ENCODE results near the gene DLG2. TPM values are rescaled to one million over a fixed set of nuclear protein-coding genes. Genes with fewer than 3 reads are reported as not detected.
"Not testable (repeated sequence)": the region's sequence is repeated elsewhere in the genome, so short reads cannot be mapped to it uniquely, and the experiment has no call there.

Gene DLG2
- total RNA-seq, 1 donor from 2014 or later, result 0.40 TPM

GRCh38 chr11:85028329-85029101 is 598.6 kb downstream of the DLG2 start:
- no peak for DNase-seq (ENCODE audit: low read depth in 2 of 2)

GRCh38 chr11:85027346-85027745 is 599.8 kb downstream of the DLG2 start:
- DNase-seq (ENCODE audit: low read depth in 2 of 2), result no peak

GRCh38 chr11:85021058-85021457 is 606.1 kb downstream of the DLG2 start:
- no peak for DNase-seq (ENCODE audit: low read depth in 2 of 2)

- DNase-seq (ENCODE audit: low read depth in 2 of 2), result no peak
Observed at GRCh38 chr11:84993386-84993785, 633.8 kb downstream of the DLG2 start.

GRCh38 chr11:84990141-84990540 is 637.0 kb downstream of the DLG2 start:
- no peak for DNase-seq (ENCODE audit: low read depth in 2 of 2)

- DNase-seq (ENCODE audit: low read depth in 2 of 2), result not testable (repeated sequence)
Observed at GRCh38 chr11:84987686-84988187, 639.4 kb downstream of the DLG2 start.

GRCh38 chr11:84981301-84981700 is 645.8 kb downstream of the DLG2 start:
- no peak for DNase-seq (ENCODE audit: low read depth in 2 of 2)

GRCh38 chr11:84969103-84969502 is 658.0 kb downstream of the DLG2 start:
- no peak for DNase-seq (ENCODE audit: low read depth in 2 of 2)

GRCh38 chr11:84965484-84965883 is 661.7 kb downstream of the DLG2 start:
- no peak for DNase-seq (ENCODE audit: low read depth in 2 of 2)

- DNase-seq (ENCODE audit: low read depth in 2 of 2), result no peak
Observed at GRCh38 chr11:84963240-84963639, 663.9 kb downstream of the DLG2 start.

- no peak for DNase-seq (ENCODE audit: low read depth in 2 of 2)
Observed at GRCh38 chr11:84962018-84962417, 665.1 kb downstream of the DLG2 start.

GRCh38 chr11:84958295-84958694 is 668.8 kb downstream of the DLG2 start:
- no peak for DNase-seq (ENCODE audit: low read depth in 2 of 2)

GRCh38 chr11:84950569-84951270 is 676.4 kb downstream of the DLG2 start:
- no peak for DNase-seq (ENCODE audit: low read depth in 2 of 2)

- DNase-seq (ENCODE audit: low read depth in 2 of 2), result no peak
Observed at GRCh38 chr11:84947970-84948580, 679.1 kb downstream of the DLG2 start.

- DNase-seq (ENCODE audit: low read depth in 2 of 2), result no peak
Observed at GRCh38 chr11:84947070-84947469, 680.1 kb downstream of the DLG2 start.

- DNase-seq (ENCODE audit: low read depth in 2 of 2), result no peak
Observed at GRCh38 chr11:84930863-84931262, 696.3 kb downstream of the DLG2 start.

- DNase-seq (ENCODE audit: low read depth in 2 of 2), result no peak
Observed at GRCh38 chr11:84929738-84930137, 697.4 kb downstream of the DLG2 start.

- no peak for DNase-seq (ENCODE audit: low read depth in 2 of 2)
Observed at GRCh38 chr11:84924154-84924692, 702.9 kb downstream of the DLG2 start.

GRCh38 chr11:84923489-84923888 is 703.7 kb downstream of the DLG2 start:
- no peak for DNase-seq (ENCODE audit: low read depth in 2 of 2)

- DNase-seq (ENCODE audit: low read depth in 2 of 2), result no peak
Observed at GRCh38 chr11:84922836-84923235, 704.3 kb downstream of the DLG2 start.

GRCh38 chr11:84922212-84922805 is 704.8 kb downstream of the DLG2 start:
- DNase-seq (ENCODE audit: low read depth in 2 of 2), result no peak

GRCh38 chr11:84914511-84914910 is 712.6 kb downstream of the DLG2 start:
- DNase-seq (ENCODE audit: low read depth in 2 of 2), result no peak

All from lung microvascular endothelial cell (primary cell).